ENCODE measurements around the gene STK16.
"Not testable (repeated sequence)": the region's sequence is repeated elsewhere in the genome, so short reads cannot be mapped to it uniquely, and the experiment has no call there.

Gene STK16

DNA sequence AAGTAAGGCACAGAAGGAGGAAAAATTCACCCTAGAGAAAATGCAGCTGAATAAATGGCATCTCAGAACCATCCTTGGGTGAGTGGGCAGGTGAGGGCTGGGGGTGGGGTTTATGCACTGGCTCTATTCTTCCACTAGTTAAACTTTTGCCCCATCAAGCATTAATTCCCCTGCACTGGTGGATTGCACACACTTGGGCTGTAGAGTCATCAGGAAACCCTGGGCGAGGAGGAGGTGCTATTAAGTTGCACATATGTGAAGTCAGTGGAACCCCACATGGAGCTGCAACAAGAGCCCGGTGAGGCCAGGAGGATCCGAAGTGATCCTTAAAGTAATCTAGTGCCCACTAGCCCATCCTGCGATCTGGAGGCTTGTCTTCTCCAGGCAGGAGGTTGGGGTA is 27.1 kb downstream of the STK16 start:
- DNase-seq = no peak

DNA sequence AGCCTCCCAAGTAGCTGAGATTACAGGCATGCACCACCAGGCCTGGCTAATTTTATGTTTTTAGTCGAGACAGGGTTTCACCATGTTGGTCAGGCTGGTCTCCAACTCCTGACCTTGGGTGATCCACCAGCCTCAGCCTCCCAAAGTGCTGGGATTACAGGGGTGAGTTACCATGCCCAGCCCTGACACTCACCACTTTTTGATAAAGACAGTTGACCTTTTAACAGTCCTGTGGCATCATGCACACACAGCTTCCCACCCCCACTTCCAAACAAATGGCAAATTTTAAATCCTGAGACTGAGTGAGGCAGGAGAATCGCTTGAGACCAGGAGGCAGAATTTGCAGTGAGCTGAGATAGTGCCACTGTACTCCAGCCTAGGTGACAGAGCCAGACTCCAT is 27.7 kb downstream of the STK16 start:
- DNase-seq = no peak

GRCh38 chr2:219273937-219274336 is 28.7 kb downstream of the STK16 start:
- no peak for DNase-seq

DNA sequence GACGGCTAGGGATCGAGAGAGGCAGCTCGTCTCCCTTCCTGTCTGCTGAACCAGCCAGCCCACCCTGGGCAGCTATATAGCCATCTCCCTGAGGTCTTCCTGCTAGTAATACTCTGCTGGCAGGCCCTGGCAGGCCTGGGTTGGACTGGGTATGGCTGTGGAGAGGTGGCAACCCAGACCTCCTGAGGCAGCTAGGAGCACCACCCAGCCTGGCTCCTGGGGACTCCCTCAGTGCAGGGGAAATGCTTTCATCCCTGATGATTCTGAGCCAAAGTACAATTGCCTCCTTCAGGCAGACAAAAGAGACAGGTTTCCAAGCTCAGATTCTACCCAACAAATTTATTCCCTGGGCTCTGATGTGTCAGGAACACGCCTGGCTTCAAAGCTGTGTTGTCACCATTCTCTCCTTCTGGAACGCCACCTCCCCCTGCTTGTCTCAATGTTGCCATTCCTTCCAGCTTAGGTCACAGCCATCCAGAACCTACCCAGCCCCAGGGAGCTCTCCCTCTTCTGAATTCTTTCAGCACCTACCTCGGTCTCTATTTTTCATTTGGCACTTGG is 29.2 kb downstream of the STK16 start:
- DNase-seq = no peak

- peak; percentile 37 to 65 for DNase-seq
These were observed 32.7 kb downstream of the STK16 start for GRCh38 chr2:219277703-219278654.

GRCh38 chr2:219278655-219279150 is 33.4 kb downstream of the STK16 start:
- no peak for DNase-seq

- DNase-seq = peak; percentile 93 to 99
These were observed 34.1 kb downstream of the STK16 start, which contains the start of gene DNAJB2 for GRCh38 chr2:219279151-219279915. TSS of gene DNAJB2 (plus strand) at chr2:219279366. CDS start at chr2:219279834, 468 bp downstream.

DNA sequence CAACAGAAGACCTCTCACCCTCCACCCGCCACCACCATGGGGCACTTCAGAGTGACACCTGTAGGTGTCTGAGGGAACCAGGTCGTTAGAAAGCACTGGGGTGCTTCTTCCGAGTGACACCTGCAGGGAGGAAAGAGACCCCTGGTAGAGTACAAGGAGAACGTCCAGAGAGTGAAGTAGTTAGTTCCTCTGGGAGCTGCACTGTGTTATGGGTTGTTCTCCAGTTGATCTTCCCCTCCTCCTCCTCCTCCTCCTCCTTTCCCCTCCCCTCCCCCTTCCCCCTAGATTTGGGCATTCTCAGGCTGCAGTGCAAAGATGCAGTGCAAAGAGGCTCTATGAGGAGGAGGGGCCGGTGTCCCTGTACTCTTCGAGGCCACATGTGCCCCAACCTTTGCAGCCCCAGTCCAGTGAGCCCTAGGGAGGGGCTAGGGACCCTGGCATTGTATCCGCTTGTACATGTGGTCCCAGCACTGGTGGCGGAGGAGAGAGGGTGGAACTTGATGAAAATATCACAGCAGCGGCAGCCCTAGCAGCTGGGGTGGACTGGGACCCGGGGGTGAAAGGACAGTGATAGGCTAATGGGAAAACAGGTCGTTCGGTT is 34.7 kb downstream of the STK16 start:
- DNase-seq = no peak

GRCh38 chr2:219280651-219281050 is 35.4 kb downstream of the STK16 start:
- no peak for DNase-seq

GRCh38 chr2:219281588-219281987 is 36.3 kb downstream of the STK16 start:
- no peak for DNase-seq

DNA sequence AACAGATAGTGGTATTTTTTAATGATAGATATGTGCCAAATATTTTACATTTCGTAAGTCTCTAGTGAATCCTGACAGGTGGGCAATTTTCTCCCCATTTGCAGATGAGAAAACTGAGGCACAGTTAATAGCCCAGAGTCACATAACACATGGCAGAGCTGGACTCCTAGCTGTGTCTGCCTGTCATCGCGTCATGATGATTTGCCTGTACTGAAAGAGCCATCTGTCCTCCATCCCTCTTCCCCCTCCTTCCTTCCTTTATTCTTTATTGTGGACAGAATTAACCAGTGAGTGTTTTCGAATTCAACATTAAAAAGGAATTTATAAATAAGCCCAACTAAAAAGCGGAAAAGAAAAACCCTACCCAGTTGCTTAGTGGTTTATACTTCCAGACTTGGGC is 37.1 kb downstream of the STK16 start:
- no peak for DNase-seq

DNA sequence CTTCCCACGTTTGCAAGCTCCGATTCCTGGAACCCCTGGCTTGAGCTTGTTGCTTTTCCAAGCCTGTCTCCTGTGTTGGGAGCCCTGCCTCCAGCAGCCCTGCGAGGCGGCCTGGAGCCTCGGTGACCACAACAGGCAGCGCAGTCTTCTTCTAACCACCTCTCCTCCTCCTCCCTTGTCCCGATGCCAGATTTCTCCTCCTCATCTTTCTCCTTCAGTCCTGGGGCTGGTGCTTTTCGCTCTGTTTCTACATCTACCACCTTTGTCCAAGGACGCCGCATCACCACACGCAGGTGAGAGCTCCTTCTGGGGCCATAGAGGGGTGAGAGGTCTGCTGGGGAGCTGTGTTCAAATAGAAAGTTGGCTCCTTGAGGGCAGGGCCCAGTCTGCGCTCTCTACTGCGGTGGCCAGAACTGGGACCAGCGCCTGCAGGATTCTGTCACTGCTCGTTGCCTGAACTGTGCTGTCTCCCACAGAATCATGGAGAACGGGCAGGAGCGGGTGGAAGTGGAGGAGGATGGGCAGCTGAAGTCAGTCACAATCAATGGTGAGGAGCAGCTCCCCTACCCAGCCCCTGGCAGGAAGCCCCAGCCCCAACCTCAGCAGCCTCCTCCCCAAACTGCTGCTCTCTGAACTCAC is 37.8 kb downstream of the STK16 start:
- no peak for DNase-seq

GRCh38 chr2:219284501-219285372 is 39.5 kb downstream of the STK16 start:
- DNase-seq = no peak

GRCh38 chr2:219285373-219285735 is 40.1 kb downstream of the STK16 start:
- DNase-seq = no peak

DNA sequence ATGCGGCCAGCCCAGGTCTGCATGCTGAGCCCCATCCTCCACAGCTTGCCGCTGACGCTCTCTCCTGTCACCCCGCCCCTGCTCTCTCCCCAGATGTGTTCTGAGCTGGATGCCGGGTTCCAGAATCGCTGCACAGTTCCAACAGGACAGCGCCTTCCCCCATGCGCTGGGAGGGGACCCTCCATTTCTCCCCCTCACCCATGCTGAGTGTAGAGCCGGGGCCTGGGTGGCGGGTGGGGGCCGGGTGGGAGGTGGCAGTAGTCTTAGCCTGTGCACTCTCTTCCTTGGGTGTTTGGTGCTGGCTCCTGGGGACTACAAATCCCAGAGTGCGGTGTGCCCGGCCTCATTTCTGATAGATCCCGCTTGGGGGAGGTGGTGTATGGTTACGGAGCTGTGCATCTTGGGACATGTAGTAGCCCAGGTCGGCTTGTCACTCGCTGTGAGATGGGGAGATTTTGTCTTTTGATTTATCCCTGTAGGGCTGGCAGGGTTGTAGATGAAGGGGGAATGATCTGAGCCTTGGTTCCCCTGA is 40.7 kb downstream of the STK16 start:
- DNase-seq = no peak

DNA sequence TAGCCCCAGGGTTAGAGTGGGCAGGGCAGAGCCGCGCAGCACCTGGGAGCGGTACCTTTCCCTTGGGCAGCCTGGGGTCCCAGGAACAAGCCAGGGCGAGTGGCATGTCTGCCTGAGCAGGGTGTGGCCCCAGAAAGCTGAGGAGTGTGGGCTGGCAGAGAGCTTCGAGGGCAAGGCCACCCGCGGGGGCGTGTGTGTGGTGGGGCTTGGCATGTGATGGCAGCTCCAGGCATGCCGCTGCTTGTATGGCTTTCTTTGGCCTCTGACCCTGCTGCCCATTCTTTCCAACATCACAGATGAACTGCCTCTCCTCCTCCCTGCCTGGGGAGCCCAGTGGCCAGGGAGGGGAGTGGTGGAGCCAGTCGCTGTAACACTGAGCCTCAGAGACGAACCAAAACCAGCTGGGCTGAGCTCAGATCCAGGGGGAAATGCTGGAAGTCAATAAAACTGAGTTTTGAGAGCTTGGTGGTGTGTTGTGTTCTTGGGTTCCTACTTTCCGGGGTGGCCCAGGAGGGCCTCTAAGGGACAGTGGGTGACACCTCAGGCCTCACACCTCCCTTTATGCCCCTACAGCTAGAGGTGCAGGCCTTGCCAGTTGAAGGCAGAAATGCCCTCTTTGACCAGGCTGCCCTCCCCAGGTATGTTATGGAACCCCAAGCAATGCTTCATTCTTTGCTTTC is 41.3 kb downstream of the STK16 start:
- no peak for DNase-seq

- DNase-seq = not testable (repeated sequence)
These were observed 41.8 kb downstream of the STK16 start for GRCh38 chr2:219287116-219287440.

DNA sequence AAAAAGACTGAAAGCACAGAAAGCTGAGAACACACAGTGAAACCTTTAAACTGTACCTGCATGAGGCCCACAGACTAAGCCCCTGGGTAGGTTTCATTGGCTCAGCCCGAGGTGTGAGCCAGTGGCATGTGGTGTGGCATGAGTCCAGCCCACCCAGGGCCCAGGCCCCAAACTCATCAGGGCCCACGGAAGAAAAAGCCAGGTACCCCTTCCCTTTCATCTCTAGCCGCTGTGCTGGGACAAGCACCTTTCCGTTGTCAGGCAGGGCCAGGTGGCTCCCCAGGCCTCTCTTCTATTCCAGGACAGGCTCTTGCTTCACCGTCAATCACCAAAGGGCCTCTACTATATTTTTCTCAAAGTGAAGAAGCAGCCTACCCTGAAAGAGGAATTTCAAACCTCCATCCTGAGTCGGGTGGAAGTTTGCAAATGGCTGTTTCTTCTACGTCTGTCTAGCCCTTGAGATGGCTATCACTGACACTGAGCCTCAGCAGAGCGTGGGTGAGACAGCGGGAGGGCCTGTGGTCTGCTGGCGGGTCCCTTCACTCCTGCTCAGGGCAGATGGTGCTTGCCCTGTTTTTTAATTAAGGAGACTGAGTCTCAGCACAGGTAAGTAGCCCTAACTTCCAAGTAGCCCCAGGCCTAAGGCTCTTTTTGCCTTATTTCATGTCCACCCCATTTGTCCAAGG is 42.4 kb downstream of the STK16 start:
- DNase-seq = no peak

DNA sequence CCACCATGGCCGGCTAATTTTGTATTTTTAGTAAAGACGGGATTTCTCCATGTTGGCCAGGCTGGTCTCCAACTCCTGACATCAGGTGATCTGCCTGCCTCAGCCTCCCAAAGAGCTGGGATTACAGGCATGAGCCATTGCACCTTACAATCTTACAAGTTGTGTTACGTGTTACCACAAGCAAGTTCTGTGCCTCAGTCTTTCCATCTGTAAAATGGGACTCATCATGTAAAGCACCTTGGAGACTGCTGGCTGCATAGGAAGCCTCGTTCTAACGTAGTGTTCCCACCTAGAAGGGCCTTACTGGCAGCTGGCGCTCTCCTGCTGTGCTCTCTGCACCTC is 43.9 kb downstream of the STK16 start:
- DNase-seq = no peak
